HL-60/S4 (cell line): ENCODE measurements around the gene TMEM131.

Source experiments
- in situ Hi-C: fragments of 300-500 bp; cut with MboI; formaldehyde crosslinking; loops from 2 replicates; pipeline ENCODE4 v1.14.3; 2022; ENCODE audit warnings: low sequenced_read_pairs

Gene TMEM131

GRCh38 chr2:97715951-97716694 lies 279.6 kb downstream of the TMEM131 start:
- in situ Hi-C loops, result loop anchor here (25.0 kb wide), 1 partner anchor 671 kb away; no protein-coding TSS in a partner anchor

- in situ Hi-C loops, result loop anchor here (25.0 kb wide), 1 partner anchor 672 kb away; no protein-coding TSS in a partner anchor
These were observed 280.6 kb downstream of the TMEM131 start for GRCh38 chr2:97714950-97715652.

GRCh38 chr2:97714084-97714949 lies 281.4 kb downstream of the TMEM131 start:
- in situ Hi-C loops, result loop anchor here (25.0 kb wide), 1 partner anchor 673 kb away; no protein-coding TSS in a partner anchor

GRCh38 chr2:97713296-97714083 lies 282.3 kb downstream of the TMEM131 start, which contains the start of gene ZAP70:
ZAP70 (plus strand) TSS chr2:97713576; CDS start chr2:97724037, 10,461 bp downstream.
- in situ Hi-C loops, result loop anchor here (25.0 kb wide), 1 partner anchor 674 kb away; no protein-coding TSS in a partner anchor

- in situ Hi-C loops, result loop anchor here (25.0 kb wide), 1 partner anchor 675 kb away; no protein-coding TSS in a partner anchor
These were observed 283.0 kb downstream of the TMEM131 start for GRCh38 chr2:97712693-97713295.

DNA sequence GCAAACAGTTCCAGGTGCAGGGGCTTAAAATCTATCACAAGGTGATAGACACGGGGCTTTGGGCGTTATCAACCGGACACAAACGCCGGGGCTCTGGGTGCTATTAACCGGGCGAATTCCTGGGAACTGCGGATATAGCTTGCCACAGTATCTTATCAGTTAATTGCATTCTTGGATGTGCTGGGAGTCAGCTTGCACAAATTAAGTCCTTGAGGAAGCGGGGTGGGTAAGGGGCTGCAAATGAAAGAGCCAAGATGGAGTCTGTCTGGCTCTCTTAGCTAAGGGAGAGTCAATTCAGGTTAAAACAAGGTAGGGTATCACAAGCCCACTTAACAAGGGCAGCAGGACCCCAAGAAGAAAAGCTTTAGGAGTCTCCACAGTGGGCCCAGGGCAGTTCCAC lies 283.6 kb downstream of the TMEM131 start:
- in situ Hi-C loops, result loop anchor here (25.0 kb wide), 1 partner anchor 675 kb away; no protein-coding TSS in a partner anchor

DNA sequence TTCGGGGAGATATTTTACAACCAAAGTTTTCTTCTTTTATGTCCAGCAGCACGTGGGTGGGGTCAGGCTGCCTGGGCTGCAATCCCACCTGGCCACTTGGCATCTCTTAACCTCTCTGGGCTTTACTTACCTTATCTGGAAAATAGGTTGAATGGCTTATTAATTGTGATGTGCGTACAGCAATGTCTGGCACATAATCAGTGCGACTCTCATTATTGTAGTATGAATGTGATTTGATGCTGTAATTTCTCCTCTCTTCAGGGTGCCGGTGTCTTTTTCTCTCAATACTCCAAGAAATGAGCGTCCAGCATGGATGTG lies 284.4 kb downstream of the TMEM131 start:
- in situ Hi-C loops, result loop anchor here (25.0 kb wide), 1 partner anchor 676 kb away; no protein-coding TSS in a partner anchor

DNA sequence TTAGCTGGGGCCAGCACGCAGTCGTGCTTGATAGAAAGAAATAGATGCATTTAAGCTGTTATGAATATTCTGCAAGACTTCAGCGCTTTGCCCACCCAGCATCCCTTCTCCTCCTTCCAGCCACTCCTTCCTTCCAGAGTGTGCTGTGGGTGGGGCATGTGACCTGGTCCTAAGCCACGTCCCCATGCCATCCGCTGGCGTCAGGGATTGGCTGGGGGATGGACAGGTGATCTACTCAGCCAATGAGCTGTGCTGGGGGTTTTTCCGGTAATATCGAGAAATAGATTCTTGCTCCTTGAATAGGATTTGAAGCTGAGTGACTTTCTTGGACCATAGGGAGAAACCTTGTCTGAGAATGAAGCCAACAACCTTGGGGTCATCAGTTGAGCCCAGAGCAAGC lies 287.1 kb downstream of the TMEM131 start:
- in situ Hi-C loops, result loop anchor here (25.0 kb wide), 1 partner anchor 679 kb away; no protein-coding TSS in a partner anchor

DNA sequence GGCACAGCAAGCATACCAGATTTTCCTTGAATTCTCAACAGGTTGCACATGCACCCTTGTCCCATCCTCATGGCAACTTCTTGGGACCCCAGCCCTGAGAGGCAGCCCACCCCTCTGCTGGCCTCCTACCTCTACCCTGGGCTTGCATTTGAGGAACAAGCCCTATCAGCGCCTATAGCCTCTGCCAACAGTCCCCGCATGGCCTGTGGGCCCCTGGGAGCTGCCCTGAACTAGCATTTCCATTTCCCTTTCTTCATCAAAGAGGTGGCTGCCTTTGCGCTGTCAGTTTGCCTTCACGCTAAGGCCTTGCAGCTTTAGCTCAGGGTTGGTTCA lies 287.7 kb downstream of the TMEM131 start:
- in situ Hi-C loops, result loop anchor here (25.0 kb wide), 1 partner anchor 679 kb away; no protein-coding TSS in a partner anchor

DNA sequence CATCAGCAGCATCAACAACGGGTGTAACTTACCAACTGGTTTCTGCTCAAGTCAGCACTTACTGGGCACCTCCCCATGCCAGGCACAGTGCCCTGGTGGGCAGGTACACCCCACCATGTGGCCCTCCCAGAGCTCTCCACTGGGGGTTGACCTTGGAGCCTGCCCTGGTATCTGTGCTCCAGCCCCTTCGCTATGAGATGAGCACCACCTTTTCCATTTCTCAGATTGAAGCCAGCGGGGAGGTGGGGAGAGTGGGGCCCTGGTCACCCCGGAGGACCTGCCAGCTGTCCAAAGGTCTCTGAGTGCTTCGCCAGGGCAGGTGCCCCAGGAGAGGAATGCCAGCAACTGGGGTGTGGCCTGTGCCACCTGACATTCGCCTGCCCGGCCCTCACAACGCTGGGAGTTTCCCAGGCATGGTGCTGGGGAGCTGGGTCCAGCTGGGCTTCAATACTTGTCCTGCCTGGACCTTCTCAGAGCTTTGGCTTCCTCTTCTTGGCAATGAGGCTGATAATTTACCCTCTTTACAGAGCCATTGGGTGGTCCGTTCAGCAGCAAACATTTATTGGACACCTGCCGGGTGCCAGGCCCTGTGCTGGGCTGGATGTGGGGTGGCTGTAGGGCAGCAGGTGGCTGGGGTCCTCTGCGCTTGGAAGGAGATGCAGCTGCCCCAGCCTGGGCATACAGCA lies 288.2 kb downstream of the TMEM131 start:
- in situ Hi-C loops, result loop anchor here (25.0 kb wide), 1 partner anchor 680 kb away; no protein-coding TSS in a partner anchor

DNA sequence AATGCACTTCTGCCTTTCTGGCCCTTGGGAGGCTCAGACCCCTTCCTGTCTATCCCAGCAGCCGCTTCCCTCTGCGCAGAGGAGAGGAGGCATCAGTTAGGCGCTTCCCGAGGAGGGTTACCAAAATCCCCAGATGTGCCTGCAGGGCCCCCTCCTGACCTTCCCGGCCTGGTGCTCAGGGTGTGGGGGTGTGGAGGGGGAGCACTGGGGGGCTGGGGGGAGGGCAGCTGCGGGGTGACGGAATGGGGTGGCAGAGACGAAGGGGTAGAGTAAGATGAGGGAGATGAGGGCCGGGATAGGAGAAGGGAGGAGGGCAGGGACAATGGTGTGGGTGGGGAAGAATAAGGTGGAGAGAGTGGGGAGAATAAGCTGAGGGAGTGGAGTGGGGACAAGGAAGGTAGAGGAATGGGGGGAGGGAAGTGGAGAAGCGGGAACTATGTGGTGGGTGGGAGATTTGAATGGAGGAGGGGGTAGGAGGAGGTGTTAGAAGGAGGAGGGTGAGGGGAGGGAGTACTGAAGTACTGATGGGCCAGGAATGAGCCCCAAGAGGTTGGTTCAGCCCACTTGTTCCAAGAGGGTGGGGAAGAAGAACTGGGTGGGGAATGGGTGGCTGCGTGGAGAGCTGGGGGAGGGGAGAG lies 288.9 kb downstream of the TMEM131 start:
- in situ Hi-C loops, result loop anchor here (25.0 kb wide), 1 partner anchor 680 kb away; no protein-coding TSS in a partner anchor
